GM18951 (cell line): ENCODE data around the gene RPRD1B.

Experiments used
- POLR2A ChIP-seq: IDR thresholded peaks from 4 replicates; pipeline ENCODE4 v1.6.1; 2011; ENCODE audit warnings: mild to moderate bottlenecking; ENCODE audit not compliant: insufficient read length, insufficient read depth; ENCODE audit errors: extremely low read depth
- in situ Hi-C: fragments of 300-500 bp; cut with MboI; formaldehyde crosslinking; loops from one replicate; pipeline ENCODE4 v1.12.0; 2022; ENCODE audit warnings: low sequenced_read_pairs, mixed read lengths, inconsistent platforms; ENCODE audit not compliant: unreplicated experiment

Gene RPRD1B

GRCh38 chr20:38132910-38133501 lies 99.5 kb downstream of the RPRD1B start:
- TF ChIP-seq POLR2A: no peak
- in situ Hi-C loops: no loop called here

GRCh38 chr20:38133680-38134426 lies 100.3 kb downstream of the RPRD1B start:
- no peak for TF ChIP-seq POLR2A
- in situ Hi-C loops: no loop called here

GRCh38 chr20:38134427-38135270 lies 101.1 kb downstream of the RPRD1B start:
- TF ChIP-seq POLR2A: no peak
- in situ Hi-C loops: no loop called here

- in situ Hi-C loops: no loop called here
- no peak for TF ChIP-seq POLR2A
Measured at GRCh38 chr20:38135271-38135650, 101.7 kb downstream of the RPRD1B start.

- TF ChIP-seq POLR2A: no peak
- in situ Hi-C loops: no loop called here
Measured at GRCh38 chr20:38135651-38136420, 102.3 kb downstream of the RPRD1B start.

GRCh38 chr20:38136421-38137245 lies 103.1 kb downstream of the RPRD1B start:
- in situ Hi-C loops: no loop called here
- no peak for TF ChIP-seq POLR2A

- in situ Hi-C loops: no loop called here
- no peak for TF ChIP-seq POLR2A
Measured at GRCh38 chr20:38137441-38138037, 104.0 kb downstream of the RPRD1B start.

- in situ Hi-C loops: no loop called here
- no peak for TF ChIP-seq POLR2A
Measured at GRCh38 chr20:38138086-38138778, 104.7 kb downstream of the RPRD1B start.

GRCh38 chr20:38139156-38139912 lies 105.8 kb downstream of the RPRD1B start:
- no peak for TF ChIP-seq POLR2A
- in situ Hi-C loops: no loop called here

- no peak for TF ChIP-seq POLR2A
- in situ Hi-C loops: no loop called here
Measured at GRCh38 chr20:38139977-38140753, 106.6 kb downstream of the RPRD1B start.

GRCh38 chr20:38141204-38141888 lies 107.8 kb downstream of the RPRD1B start:
- TF ChIP-seq POLR2A: no peak
- in situ Hi-C loops: no loop called here
